HepG2 (cell line): ENCODE data around the gene RMND5A. TPM values are rescaled to one million over a fixed set of nuclear protein-coding genes. Genes with fewer than 3 reads are reported as not detected.

ENCODE experiments used
- AKNA ChIP-seq: sonication (generic); formaldehyde crosslinking; IDR thresholded peaks from 2 replicates; pipeline ENCODE4 v1.4.0; 2020; ENCODE audit warnings: missing genetic modification reagents, borderline replicate concordance
- ATF1 ChIP-seq: IDR thresholded peaks from 2 replicates; pipeline ENCODE4 v1.6.1; 2016; ENCODE audit warnings: mild to moderate bottlenecking, control low read depth
- ATF3 ChIP-seq: sonication (generic); formaldehyde crosslinking; IDR thresholded peaks from 2 replicates; pipeline ENCODE4 v1.4.0; 2020; ENCODE audit warnings: missing genetic modification reagents
- EP300 ChIP-seq, 3 experiments: sonication (generic) in 1 of 3; formaldehyde crosslinking in 1 of 3; IDR thresholded peaks; 2 replicates each; pipeline versions ENCODE4 v1.5.1 to v1.6.1; 2011 to 2020; ENCODE audit warnings: low read depth in 2 of 3, low read length in 2 of 3, borderline replicate concordance in 1 of 3, improper control_type of control experiment in 1 of 3, mild to moderate bottlenecking in 1 of 3, missing genetic modification reagents in 1 of 3, moderate library complexity in 1 of 3
- ETS1 ChIP-seq: sonication (generic); formaldehyde crosslinking; IDR thresholded peaks from 2 replicates; pipeline ENCODE4 v1.4.0; 2020; ENCODE audit warnings: missing genetic modification reagents
- FOSL1 ChIP-seq: sonication (generic); formaldehyde crosslinking; IDR thresholded peaks from 2 replicates; pipeline ENCODE4 v1.9.0; 2021; ENCODE audit warnings: missing genetic modification reagents, borderline replicate concordance
- FOXK1 ChIP-seq: sonication (generic); formaldehyde crosslinking; IDR thresholded peaks from 2 replicates; pipeline ENCODE4 v1.4.0; 2020; ENCODE audit warnings: low read depth, missing genetic modification reagents, borderline replicate concordance
- HNRNPUL1 ChIP-seq: fragments of 200-400 bp; formaldehyde crosslinking; IDR thresholded peaks from 2 replicates; pipeline ENCODE4 v1.6.1; 2017; ENCODE audit warnings: low read depth, mild to moderate bottlenecking, low read length, moderate library complexity
- KLF11 ChIP-seq: IDR thresholded peaks from 2 replicates; pipeline ENCODE4 v1.6.1; 2016; ENCODE audit warnings: missing compliant biosample characterization
- MIER2 ChIP-seq: IDR thresholded peaks from 2 replicates; pipeline ENCODE4 v1.6.1; 2016; ENCODE audit warnings: missing biosample characterization, missing genetic modification reagents
- RARA ChIP-seq: IDR thresholded peaks from 2 replicates; pipeline ENCODE4 v1.6.1; 2016; ENCODE audit warnings: missing genetic modification reagents, missing compliant biosample characterization
- SMARCC2 ChIP-seq: fragments of 450-650 bp; IDR thresholded peaks from 2 replicates; pipeline ENCODE4 v1.6.1; 2017; ENCODE audit warnings: antibody characterized with exemption, mild to moderate bottlenecking
- TFE3 ChIP-seq: IDR thresholded peaks from 2 replicates; pipeline ENCODE4 v1.6.1; 2016
- THAP11 ChIP-seq: IDR thresholded peaks from 2 replicates; pipeline ENCODE4 v1.6.1; 2016; ENCODE audit warnings: missing biosample characterization, missing genetic modification reagents
- THAP7 ChIP-seq: sonication (generic); formaldehyde crosslinking; IDR thresholded peaks from 2 replicates; pipeline ENCODE4 v1.8.1; 2023; ENCODE audit warnings: mild to moderate bottlenecking, missing genetic modification reagents
- ZFP36 ChIP-seq: fragments of 150-350 bp; IDR thresholded peaks from 2 replicates; pipeline ENCODE4 v1.6.1; 2018; ENCODE audit warnings: borderline replicate concordance, low read length, low read depth; ENCODE audit not compliant: partially characterized antibody
- ZNF160 ChIP-seq: sonication (generic); formaldehyde crosslinking; IDR thresholded peaks from 2 replicates; pipeline ENCODE4 v1.8.0; 2022; ENCODE audit warnings: mild to moderate bottlenecking, inconsistent platforms, missing genetic modification reagents
- ZNF782 ChIP-seq: sonication (generic); formaldehyde crosslinking; IDR thresholded peaks from 2 replicates; pipeline ENCODE4 v1.4.0; 2020; ENCODE audit warnings: missing genetic modification reagents, mild to moderate bottlenecking, borderline replicate concordance
- polyA plus RNA-seq, 8 experiments: library from polyadenylated mRNA; depleted of rRNA in 3 of 8; stranded (reverse) in 7 of 8; unstranded in 1 of 8; fragments of >200 nt; fragmentation: Illumina TruSeq in 4 of 8; extraction: Trizol in 4 of 8; gene quantifications; 2 replicates each; pipeline versions ENCODE4 v1.2.1 to v1.2.3, GENCODE V29; 2011 to 2016; ENCODE audit warnings: low read depth in 4 of 8, missing spikeins in 1 of 8, mixed read lengths in 1 of 8; ENCODE audit not compliant: insufficient read depth in 1 of 8
- total RNA-seq, 5 experiments: library from RNA; depleted of rRNA; stranded (reverse); fragments of >200 nt; fragmentation: Illumina TruSeq; extraction: Trizol; gene quantifications; 2 replicates each; pipeline ENCODE4 v1.2.3, GENCODE V29; 2016; ENCODE audit warnings: low read depth in 1 of 5

Gene RMND5A
- total and polyA plus RNA-seq, 2 of the 13 experiments (the other 11 are each of a cell fraction or from before 2014, with no cell fraction given), result 31.0 to 66.4 TPM

- no peak for TF ChIP-seq AKNA (CRISPR knock-in tag)
- TF ChIP-seq TFE3, result peak; percentile 98
- no peak for TF ChIP-seq ZNF160 (CRISPR knock-in tag)
- TF ChIP-seq ZFP36, result no peak
- no peak for TF ChIP-seq HNRNPUL1
- TF ChIP-seq ATF1 (CRISPR knock-in tag), result no peak
- TF ChIP-seq FOXK1 (CRISPR knock-in tag), result peak; percentile 21; the same call in 1 of the 2 replicates
- TF ChIP-seq RARA (CRISPR knock-in tag), result peak; percentile 47; the same call in 1 of the 2 replicates
- peak; percentile 86 for TF ChIP-seq ATF3 (CRISPR knock-in tag)
- TF ChIP-seq KLF11 (CRISPR knock-in tag), result no peak
- no peak for TF ChIP-seq SMARCC2
- TF ChIP-seq THAP7 (CRISPR knock-in tag), result no peak
- no peak for TF ChIP-seq MIER2
- TF ChIP-seq FOSL1, result peak; percentile 86; the same call in 1 of the 2 replicates
- peak in 1 of 2 experiments; percentile 74; a peak in 2 of 4 replicates for TF ChIP-seq EP300 (IDR thresholded peaks at IDR 0.05; ENCODE audit: low read depth in 2 of 2, low read length in 2 of 2)
- peak; percentile 69; the same call in 1 of the 2 replicates for TF ChIP-seq EP300 (CRISPR knock-in tag; IDR thresholded peaks at IDR 0.05; ENCODE audit: borderline replicate concordance)
- no peak for TF ChIP-seq THAP11 (CRISPR knock-in tag)
- no peak for TF ChIP-seq ZNF782 (CRISPR knock-in tag)
- no peak for TF ChIP-seq ETS1 (CRISPR knock-in tag)
Measured at GRCh38 chr2:86695053-86695691, 24.9 kb upstream of the RMND5A start (continued).
